ENCODE data around the gene GDI2. TPM values are rescaled to one million over a fixed set of nuclear protein-coding genes. Genes with fewer than 3 reads are reported as not detected.

Gene GDI2
- total and polyA plus RNA-seq, 2 of the 13 experiments (the other 11 are each of a cell fraction or from before 2014, with no cell fraction given) = 153 to 477 TPM

- peak; percentile 93 for TF ChIP-seq ZNF574 (CRISPR knock-in tag; IDR thresholded peaks at IDR 0.05)
- TF ChIP-seq TP53 (CRISPR knock-in tag; conservative IDR thresholded peaks at IDR 0.05) = 0 out of 2 replicates have a peak, but pooled peaks have one; percentile 49
- peak; percentile 97 for TF ChIP-seq NR0B2 (CRISPR knock-in tag; IDR thresholded peaks at IDR 0.05)
- peak; percentile 96 for TF ChIP-seq ERF (CRISPR knock-in tag; IDR thresholded peaks at IDR 0.05)
- TF ChIP-seq ZNF12 (CRISPR knock-in tag; IDR thresholded peaks at IDR 0.05) = peak; percentile 76
- TF ChIP-seq IKZF4 (CRISPR knock-in tag; IDR thresholded peaks at IDR 0.05; ENCODE audit: borderline replicate concordance, low read depth, not compliant biosample characterization) = peak; percentile 61
- TF ChIP-seq BRF2 (CRISPR knock-in tag; IDR thresholded peaks at IDR 0.05) = peak; percentile 95; the same call in 1 of the 2 replicates
- peak; percentile 94 for TF ChIP-seq TBX2 (CRISPR knock-in tag; IDR thresholded peaks at IDR 0.05; ENCODE audit: borderline replicate concordance)
- no peak for TF ChIP-seq ATM (IDR thresholded peaks at IDR 0.05; ENCODE audit: borderline replicate concordance)
- TF ChIP-seq ZNF614 (CRISPR knock-in tag; IDR thresholded peaks at IDR 0.05; ENCODE audit: borderline replicate concordance) = no peak; the same call in 1 of the 2 replicates
- peak; percentile 75 for TF ChIP-seq THRA (CRISPR knock-in tag; IDR thresholded peaks at IDR 0.05; ENCODE audit: borderline replicate concordance)
- peak; percentile 97 for TF ChIP-seq POLR2AphosphoS5 (IDR thresholded peaks at IDR 0.05; ENCODE audit: low read depth, low read length)
- peak; percentile 29 for TF ChIP-seq RBM39 (IDR thresholded peaks at IDR 0.05; ENCODE audit: low read depth, low read length, poor library complexity, severe bottlenecking)
- no peak for TF ChIP-seq ZNF17 (CRISPR knock-in tag; IDR thresholded peaks at IDR 0.05)
- peak; percentile 77; the same call in 1 of the 2 replicates for TF ChIP-seq GLI4 (CRISPR knock-in tag; IDR thresholded peaks at IDR 0.05; ENCODE audit: borderline replicate concordance)
- no peak; the same call in 1 of the 2 replicates for TF ChIP-seq RFX5 (IDR thresholded peaks at IDR 0.05; ENCODE audit: low read depth, low read length)
- TF ChIP-seq PAWR (CRISPR knock-in tag; IDR thresholded peaks at IDR 0.05; ENCODE audit: borderline replicate concordance) = no peak
- TF ChIP-seq ARID3A (IDR thresholded peaks at IDR 0.05; ENCODE audit: low read depth, low read length) = peak; percentile 8; the same call in 1 of the 2 replicates
- no peak; the same call in 1 of the 2 replicates for TF ChIP-seq ZNF136 (CRISPR knock-in tag; IDR thresholded peaks at IDR 0.05; ENCODE audit: low read depth)
- peak; percentile 72; the same call in 1 of the 2 replicates for TF ChIP-seq ELF4 (CRISPR knock-in tag; IDR thresholded peaks at IDR 0.05; ENCODE audit: borderline replicate concordance)
- TF ChIP-seq CAMTA2 (CRISPR knock-in tag; IDR thresholded peaks at IDR 0.05; ENCODE audit: borderline replicate concordance) = peak; percentile 44; the same call in 1 of the 2 replicates
These were observed at the start of gene GDI2 (continued) for GRCh38 chr10:5813341-5814109.
